Measurements from ENCODE around the gene ZRANB3.
A peak's percentile ranks its signal among the peaks of the same experiment; 100 is the strongest.
"Not testable (repeated sequence)": the region's sequence is repeated elsewhere in the genome, so short reads cannot be mapped to it uniquely, and the experiment has no call there.

Gene ZRANB3

DNA sequence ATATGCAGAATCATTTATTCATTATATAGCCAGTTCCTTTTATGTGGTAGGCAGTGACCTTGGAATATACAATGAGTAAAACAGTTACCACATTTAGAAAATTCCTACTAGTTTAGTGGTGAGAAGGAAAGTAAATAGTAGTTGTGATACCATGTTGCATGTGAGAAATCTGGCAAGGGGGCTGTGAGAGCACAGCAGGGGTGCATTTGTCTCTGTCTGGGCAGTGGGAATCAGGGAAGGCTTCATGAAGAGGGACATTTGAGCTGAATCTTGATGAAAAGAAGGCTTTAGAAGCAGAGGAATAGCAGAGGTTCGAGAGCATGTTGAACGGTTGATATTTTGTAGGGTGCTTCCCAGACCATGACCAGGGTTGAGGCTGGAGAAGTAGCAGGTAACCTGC is 400.3 kb downstream of the ZRANB3 start:
- FAIRE-seq (no peak), DNase-seq (ENCODE audit: low spot score) (no peak)

DNA sequence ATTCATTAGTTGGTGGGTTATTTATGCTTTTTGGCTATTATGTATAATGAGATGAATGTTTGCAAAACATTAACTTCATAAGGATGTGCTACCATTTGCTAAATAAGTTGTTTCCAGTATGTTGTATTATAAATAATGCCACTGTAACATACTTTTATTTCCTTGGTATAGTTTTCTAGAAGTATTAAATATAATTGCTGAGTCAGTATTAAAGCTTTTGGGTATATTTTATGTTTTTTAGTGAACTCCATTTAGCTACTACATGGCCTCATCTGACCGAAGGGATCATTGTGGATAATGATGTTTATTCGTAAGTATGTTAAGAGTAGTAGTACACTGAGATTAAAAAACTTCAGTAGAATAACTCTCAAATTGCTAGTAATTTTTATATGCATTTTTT is 405.1 kb downstream of the ZRANB3 start:
- no peak for FAIRE-seq
- DNase-seq (ENCODE audit: low spot score): no peak

DNA sequence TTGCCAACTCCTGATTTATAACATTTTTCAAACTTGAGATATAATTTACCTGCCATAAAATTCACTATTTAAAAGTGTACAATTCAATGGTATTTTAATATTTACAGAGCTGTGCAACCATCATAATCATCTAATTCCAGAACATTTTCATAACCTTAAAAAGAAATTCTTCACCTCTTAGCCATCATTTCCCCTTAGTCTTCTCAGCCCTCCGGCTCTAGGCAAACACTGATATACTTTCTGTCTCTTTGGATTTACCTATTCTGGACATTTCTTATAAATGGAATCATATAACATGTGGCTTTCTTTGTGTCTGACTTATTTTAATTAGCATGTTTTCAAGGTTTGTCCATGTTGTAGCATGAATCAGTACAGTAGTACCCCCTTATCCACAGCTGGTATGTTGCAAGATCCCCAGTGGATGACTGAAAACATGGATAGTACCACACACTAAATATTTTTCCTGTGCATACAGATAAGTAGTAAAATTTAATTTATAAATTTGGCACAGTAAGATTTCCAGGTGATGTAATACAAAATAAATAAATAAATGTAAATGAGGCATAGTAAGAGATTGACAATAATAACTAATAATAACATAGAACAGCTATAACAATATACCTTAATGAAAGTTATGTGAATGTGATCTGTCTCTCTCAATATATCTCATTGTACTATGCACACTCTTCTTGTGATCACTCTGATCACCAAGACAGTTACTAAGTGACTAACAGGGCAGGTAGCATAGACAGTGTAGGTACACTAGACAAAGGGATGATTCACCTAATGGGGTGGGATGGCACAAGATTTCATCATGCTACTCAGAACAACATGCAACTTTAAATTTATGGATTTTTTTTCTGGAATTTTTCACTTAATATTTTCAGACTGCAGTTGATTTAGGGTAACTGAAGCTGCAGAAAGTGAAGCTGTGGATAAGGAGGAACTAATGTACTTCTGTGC is 405.8 kb downstream of the ZRANB3 start:
- DNase-seq (ENCODE audit: low spot score) (peak; percentile 32), FAIRE-seq (no peak)

DNA sequence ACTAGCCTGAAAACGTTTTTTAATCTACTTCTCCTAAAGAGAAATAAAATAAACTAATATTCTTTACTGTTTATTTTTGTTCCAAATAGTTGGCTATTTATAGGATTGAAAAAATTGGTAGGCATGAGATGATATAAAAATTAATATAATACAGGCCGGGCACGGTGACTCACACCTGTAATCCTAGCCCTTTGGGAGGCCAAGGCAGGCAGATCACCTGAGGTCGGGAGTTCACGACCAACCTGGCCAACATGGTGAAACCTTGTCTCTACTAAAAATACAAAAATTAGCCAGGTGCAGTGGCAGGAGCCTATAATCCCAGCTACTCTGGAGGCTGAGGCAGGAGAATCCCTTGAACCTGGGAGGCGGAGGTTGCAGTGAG is 409.4 kb downstream of the ZRANB3 start:
- not testable (repeated sequence) for DNase-seq (ENCODE audit: low spot score); FAIRE-seq

DNA sequence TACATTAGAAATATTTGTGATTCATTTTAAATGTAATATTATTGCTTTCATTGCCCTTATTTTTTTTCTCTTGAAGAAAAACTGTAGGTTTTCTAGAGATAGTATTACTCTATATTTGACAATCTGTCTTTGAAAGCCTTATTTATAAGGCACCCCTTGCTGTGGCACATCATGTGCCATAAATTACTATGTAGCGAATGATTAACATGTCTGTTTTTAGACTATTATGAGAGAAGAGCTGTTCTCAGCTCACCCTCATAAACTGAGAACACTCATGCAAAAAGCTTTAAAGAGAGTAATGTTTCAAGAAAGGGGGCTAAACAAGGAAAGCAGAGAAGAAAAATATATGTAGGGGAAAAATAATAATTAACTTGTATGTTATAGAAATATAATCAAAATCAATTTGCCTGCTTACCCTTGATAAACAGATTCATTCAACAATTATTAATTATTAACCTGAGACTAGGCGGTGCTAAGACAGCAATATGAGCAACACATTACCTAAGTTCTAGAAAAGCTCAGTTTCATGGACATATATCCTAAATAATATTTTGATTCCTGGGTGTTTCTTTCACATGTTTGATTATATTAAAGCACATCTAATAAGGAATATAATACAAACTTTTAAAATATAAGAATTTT is 409.9 kb downstream of the ZRANB3 start:
- DNase-seq (ENCODE audit: low spot score) (no peak), FAIRE-seq (peak; percentile 61)

DNA sequence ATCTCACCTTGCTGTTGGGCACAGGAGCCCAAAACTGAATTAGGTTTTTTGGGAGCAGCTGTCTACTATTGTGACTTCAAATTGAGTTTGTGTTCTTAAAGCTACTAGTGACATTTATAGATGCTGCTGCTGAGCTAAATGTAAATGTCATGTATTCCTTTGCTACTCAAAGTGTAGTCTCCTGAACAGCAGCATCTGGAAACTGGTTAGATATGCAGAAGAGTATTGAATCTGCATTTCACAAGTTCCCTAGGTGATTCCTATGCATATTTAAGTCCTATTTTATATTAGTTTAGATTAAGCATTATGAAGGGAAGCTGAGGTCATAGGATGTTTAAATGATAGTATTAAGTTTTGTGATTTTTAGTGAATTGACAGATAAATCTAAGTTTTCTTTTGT is 411.4 kb downstream of the ZRANB3 start:
- FAIRE-seq (no peak), DNase-seq (ENCODE audit: low spot score) (no peak)

DNA sequence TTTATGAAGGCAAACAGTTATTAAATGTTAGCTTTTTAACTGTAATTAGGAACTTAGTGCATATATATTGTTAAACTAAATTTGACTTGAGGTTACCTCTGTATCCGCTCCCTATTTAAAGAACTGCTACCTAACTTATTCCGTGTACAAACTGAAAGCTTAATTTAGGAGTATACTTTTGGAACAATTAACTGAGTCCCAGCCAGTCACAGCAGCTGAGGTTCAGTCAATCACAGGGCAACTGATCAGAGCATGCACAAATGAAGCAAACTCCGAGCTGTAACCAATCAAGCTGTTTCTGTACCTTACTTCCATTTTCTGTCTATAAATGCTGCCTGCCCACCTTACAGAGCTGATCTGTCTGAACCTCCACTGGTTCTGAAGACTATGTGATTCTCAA is 417.7 kb downstream of the ZRANB3 start:
- FAIRE-seq (no peak), DNase-seq (ENCODE audit: low spot score) (no peak)

DNA sequence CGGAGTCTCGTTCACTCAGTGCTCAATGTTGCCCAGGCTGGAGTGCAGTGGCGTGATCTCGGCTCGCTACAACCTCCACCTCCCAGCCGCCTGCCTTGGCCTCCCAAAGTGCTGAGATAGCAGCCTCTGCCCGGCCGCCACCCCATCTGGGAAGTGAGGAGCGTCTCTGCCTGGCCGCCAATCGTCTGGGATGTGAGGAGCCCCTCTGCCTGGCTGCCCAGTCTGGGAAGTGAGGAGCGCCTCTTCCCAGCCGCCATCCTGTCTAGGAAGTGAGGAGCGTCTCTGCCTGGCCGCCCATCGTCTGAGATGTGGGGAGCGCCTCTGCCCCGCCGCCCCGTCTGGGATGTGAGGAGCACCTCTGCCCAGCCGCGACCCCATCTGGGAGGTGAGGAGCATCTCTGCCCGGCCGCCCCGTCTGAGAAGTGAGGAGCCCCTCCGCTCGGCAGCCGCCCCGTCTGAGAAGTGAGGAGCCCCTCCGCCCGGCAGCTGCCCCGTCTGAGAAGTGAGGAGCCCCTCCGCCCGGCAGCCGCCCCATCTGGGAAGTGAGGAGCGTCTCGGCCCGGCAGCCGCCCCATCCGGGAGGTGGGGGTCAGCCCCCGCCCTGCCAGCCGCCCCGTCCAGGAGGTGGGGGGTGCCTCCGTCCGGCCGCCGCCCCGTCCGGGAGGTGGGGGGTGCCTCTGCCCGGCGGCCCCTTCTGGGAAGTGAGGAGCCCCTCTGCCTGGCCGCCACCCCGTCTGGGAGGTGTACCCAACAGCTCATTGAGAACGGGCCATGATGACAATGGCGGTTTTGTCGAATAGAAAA is 425.3 kb downstream of the ZRANB3 start:
- not testable (repeated sequence) for FAIRE-seq; DNase-seq (ENCODE audit: low spot score)

DNA sequence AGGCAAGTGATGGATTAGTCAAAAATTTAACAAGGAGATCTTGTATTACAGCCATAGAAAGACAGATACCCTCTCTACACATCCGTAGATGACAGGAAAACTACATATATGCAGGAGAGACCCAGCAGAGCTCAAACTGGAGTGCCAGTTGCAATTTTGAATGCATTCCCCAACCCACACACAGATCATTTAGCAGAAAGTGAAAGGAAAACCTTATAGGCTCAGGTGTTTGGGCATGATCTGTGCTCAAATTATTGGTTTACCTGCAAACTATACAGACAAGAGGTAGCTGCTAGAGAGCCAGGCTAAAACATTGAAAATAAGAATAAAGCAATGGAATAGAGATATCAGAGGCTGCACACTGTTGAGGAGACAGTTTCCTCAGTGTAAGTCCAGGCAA is 427.2 kb downstream of the ZRANB3 start:
- DNase-seq (ENCODE audit: low spot score): no peak
- FAIRE-seq: no peak

DNA sequence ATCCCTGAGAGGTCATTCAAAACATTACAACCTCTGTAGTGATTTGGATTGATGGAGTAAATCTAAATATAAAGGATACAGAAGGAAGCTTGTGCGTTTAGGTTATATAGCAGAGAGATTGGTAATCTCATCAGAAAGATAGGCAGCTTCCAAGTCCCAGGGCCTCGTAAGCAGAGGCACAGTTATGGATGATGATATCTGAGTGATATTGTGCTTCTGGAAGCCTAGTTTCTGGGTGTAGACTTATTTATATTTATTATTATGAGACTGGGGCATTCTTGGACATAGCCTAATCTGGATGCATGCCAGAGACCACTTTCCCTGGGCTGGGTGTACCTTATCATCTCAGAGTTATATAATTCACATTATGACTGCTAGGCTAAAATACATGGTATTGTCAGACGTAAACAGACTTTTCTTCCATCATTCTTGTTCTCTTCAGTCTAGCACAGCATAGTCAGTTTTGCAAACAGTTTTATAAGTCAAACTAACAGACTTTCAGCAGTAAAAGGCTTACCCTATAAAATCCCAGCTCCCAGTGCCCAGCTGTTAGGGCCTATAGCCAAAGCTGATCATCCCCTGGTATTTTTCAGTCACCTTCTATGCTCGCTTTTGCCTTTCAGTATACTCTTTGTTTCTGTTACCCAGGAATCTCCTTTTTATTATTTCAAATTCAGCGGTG is 431.1 kb downstream of the ZRANB3 start:
- FAIRE-seq: no peak
- no peak for DNase-seq (ENCODE audit: low spot score)

DNA sequence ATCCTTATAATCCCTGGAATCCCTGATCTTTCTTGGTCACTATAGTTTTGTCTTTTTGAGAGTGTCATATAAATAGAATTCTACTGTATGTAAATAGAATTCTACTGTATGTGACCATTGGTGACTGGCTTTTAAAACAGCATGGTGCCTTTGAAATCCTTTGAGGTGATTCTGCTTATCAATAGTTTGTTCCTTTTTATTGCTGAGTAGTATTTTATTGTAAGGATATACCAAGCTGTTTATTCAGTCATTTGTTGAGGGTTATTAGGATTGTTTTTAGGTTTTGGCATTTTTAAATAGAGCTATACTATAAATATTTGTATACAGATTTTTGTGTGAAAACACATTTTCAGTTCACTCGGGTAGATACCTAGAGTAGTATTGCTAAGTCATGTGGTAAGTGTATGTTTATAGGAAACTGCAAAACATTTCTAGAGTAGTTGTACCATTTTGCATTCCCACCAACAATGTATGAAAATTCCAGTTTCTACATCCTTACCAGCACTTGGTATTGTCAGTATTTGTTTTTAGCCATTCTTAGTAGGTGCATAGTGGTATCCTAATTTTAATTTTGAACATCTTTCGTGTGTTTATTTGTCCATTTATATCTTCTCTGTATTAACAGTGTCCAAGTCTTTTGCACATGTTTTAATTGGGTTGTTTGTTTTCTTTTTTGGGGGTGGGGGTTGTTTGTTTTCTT is 433.3 kb downstream of the ZRANB3 start:
- FAIRE-seq: no peak
- no peak for DNase-seq (ENCODE audit: low spot score)

DNA sequence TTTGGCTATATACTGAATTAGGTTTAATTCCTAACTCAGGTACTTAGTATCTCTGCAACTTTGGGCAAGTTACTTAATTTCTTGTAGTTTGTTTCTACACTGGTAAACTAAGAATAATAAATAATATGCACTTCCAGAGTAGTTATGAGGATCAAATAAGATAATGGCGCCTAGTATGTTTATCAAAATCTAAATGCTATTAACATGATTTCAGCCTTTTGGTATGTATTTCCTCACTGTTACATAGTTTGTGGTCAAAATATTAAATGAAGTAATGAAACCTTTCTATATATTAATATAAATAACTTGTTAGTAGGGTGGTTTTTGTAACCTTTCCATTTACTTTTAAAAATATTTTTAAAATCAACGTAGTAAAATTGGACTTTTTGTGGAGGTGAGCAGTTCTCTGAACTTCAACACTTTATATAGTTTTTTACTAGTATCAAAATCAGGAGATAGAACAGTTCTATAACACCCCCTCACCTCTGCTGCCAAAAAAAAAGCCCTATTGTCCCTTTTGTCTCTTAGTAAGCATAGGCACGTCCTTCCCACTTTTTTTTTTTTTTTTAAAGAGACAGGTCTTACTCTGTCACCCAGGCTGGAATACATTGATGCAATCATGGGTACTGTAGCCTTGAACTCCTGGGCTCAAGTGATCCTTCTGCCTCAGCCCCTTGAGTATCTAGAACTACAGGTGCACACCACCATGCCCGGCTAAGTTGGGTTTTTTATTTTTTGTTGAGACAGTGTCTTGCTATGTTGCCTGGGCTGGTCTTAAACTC is 434.2 kb downstream of the ZRANB3 start:
- DNase-seq (ENCODE audit: low spot score): no peak
- no peak for FAIRE-seq

DNA sequence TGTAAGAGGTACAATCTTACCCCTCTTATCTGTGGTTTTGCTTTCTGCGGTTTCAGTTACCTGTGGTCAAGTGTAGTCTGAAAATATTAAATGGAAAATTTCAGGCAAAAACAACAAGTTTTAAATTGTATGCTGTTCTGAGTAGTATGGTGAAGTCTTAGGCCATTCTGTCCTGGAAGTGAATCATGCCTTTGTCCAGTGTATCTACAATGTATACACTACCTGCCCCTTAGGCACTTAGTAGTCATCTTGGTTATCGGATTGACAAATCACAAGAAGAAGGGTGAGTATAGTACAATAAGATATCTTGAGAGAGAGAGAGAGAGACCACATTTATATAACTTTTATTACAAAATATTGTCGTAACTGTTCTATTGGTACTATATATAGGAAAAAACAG is 435.4 kb downstream of the ZRANB3 start:
- FAIRE-seq (no peak), DNase-seq (ENCODE audit: low spot score) (no peak)

DNA sequence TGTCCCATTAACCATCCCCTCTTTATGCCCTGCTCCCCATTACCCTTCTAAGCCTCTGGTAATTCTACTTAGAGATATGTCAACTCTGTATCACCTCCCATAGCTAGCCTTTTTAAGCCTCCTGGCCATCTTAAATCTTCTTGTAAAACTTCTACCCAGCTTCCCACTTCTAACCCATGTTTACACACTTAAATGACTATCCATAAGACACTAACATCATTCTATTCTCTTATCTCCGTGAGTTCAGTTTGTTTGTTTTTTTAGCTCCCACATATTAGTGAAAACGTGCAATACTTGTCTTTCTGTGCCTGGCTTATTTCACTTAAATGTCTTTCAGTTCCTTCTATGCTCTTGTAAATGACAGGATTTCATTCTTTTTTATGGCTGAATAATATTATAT is 436.5 kb downstream of the ZRANB3 start:
- FAIRE-seq (no peak), DNase-seq (ENCODE audit: low spot score) (no peak)

DNA sequence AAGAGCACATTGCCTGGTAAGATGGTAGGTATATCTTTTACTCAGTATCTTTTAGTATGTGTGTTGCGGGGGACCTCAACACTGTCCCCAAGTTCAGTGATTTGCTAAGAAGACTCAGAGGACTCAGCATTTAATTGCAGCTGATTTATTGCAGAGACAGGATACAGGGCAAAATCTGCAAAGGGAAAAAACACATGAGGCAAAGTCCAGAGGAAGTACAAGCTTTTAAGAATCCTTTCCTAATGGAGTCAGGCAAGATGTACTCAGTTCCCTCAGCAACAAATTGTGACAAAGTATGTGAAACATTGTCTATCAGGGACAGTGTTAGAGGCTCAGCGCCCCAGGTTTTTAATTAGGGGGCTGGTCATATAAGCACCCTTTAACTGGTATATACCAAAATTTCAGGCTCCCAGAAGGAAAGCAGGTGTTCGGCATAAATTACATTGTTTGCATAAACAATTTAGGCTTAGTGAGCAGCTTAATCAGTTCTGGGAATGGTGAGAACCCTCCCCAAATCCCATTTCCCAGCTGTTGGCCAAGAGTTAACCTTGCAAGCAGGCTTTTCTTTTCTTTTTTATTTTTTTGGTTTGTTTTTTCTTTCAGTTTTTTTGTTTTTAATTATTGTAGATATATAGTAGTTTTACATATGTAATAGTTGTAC is 437.2 kb downstream of the ZRANB3 start:
- DNase-seq (ENCODE audit: low spot score) (no peak), FAIRE-seq (no peak)

DNA sequence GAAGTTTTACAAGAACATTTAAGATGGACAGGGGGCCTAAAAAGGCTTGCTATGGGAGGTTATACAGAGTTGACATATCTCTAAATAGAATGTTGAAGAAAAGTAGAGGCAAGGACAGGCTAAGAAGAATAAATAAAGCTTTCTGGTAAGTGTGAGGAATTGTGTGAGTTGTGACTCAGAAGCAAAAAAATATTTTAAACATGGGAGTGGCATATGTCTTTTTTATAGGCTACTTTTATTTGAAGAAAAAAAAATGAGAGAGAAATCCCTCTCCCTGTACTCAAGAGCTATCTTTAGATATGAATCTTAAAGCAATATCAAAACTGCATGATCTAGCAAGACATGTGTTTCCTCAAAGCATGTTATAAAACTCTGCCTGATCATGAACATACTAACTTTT is 437.8 kb downstream of the ZRANB3 start:
- no peak for FAIRE-seq

DNA sequence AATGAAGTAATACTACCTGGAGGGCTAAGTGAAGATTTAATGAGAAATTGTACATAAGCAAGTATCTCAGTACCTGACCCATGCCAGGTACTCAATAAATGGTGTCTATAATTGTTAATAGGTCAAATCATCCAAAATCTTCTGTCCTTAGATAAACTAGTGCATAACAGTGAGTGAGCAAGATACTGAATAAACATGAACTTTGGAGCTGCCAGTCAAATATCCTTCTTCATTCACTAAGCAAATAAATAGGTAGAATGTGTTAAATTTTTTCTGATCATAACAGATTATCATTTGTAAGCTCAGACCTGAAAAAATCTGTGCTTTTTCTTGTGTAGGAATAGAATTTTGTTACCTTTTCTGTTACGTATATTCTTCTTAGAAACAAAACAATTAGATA is 439.3 kb downstream of the ZRANB3 start:
- DNase-seq (ENCODE audit: low spot score): no peak
- FAIRE-seq: no peak

More for the DNA sequence above, 437.8 kb downstream of the ZRANB3 start:
- no peak for DNase-seq (ENCODE audit: low spot score)

DNA sequence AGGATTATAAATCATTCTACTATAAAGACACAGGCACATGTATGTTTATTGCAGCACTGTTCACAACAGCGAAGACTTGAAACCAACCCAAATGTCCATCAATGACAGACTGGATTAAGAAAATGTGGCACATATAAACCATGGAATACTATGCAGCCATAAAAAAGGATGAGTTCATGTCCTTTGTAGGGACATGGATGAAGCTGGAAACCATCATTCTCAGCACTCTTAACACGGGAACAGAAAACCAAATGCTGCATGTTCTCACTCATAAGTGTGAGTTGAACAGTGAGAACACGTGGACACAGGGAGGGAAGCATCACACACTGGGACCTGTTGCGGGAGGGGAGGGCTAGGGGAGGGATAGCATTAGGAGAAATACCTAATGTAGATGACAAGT is 441.4 kb downstream of the ZRANB3 start:
- FAIRE-seq: not testable (repeated sequence)

More for the DNA sequence above, 441.4 kb downstream of the ZRANB3 start:
- not testable (repeated sequence) for DNase-seq (ENCODE audit: low spot score)

All from RCC 7860 (cell line).